Mucosa of stomach (tissue), 1 donor: ENCODE results near the gene TRIM32.

Experiments used
- H3K27me3 ChIP-seq: one replicate; pipeline ENCODE4 v1.7.0; 2013; ENCODE audit warnings: mild to moderate bottlenecking, low read length; ENCODE audit not compliant: control insufficient read depth, insufficient read depth
- H3K36me3 ChIP-seq: one replicate; pipeline ENCODE4 v1.7.0; 2013; ENCODE audit warnings: low read length; ENCODE audit not compliant: control insufficient read depth, insufficient read depth
- H3K4me1 ChIP-seq: one replicate; pipeline ENCODE4 v1.7.0; 2013; ENCODE audit warnings: mild to moderate bottlenecking, low read length; ENCODE audit not compliant: control insufficient read depth, insufficient read depth
- H3K4me3 ChIP-seq: one replicate; pipeline ENCODE4 v1.7.0; 2013; ENCODE audit warnings: low read length
- H3K9ac ChIP-seq: one replicate; pipeline ENCODE4 v1.7.0; 2013; ENCODE audit warnings: mild to moderate bottlenecking, low read length, moderate library complexity
- H3K9me3 ChIP-seq: one replicate; pipeline ENCODE4 v1.7.0; 2013; ENCODE audit warnings: mild to moderate bottlenecking, low read length, moderate library complexity; ENCODE audit not compliant: control insufficient read depth
- donor health status: Pancreatic carcinoma.

TRIM32 gene

DNA sequence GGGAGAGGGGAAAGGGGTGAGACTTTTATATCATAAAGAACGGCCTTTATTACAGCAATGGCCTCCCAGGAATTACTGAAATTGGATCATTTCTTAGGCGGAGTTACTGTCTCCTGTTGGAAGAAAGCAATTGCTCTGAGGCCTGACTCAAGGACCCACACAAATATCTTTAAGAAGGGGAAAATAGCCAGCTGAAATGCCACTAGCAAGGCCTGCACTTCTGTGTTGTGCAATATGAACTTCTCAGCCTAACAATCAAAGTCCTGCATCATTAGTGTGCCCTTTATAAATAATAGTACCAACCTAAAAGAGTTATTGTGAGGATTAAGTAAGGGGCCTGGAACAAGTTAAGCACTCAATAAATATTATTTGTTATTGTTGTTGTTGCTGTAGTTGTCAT is 30.1 kb upstream of the TRIM32 start:
- Histone ChIP-seq H3K9ac (no peak overlapping the region), H3K9me3 (no peaks in the 10 kb centered on the region), H3K4me3 (no peak overlapping the region), H3K36me3 (no peaks in the 10 kb centered on the region), H3K27me3 (no peaks in the 10 kb centered on the region), H3K4me1 (no peaks in the 10 kb centered on the region)

DNA sequence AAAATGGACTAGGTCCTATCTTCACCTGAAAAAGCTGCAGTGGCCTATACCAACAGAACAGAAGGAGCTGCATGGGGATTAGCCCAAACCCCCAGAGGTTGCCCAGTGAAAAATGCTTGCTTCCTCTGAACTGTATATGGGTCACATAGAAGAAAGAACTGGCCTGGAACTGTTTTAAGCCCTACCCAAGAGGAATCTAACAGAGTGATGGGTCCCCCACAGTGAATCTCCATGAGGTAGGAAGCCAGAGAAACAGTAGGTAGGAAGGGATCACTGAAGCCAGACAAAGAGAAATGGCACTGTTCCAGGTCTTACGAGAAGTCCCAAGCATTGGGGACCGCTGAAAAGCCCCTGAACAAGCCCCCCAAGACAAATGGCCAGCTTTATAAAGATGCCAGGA is 28.8 kb upstream of the TRIM32 start:
- no peaks in the 10 kb centered on the region for H3K4me1 ChIP-seq
- H3K9me3 ChIP-seq, result no peaks in the 10 kb centered on the region
- no peak overlapping the region for H3K4me3 ChIP-seq
- no peaks in the 10 kb centered on the region for H3K36me3 ChIP-seq
- no peak overlapping the region for H3K9ac ChIP-seq
- no peaks in the 10 kb centered on the region for H3K27me3 ChIP-seq

DNA sequence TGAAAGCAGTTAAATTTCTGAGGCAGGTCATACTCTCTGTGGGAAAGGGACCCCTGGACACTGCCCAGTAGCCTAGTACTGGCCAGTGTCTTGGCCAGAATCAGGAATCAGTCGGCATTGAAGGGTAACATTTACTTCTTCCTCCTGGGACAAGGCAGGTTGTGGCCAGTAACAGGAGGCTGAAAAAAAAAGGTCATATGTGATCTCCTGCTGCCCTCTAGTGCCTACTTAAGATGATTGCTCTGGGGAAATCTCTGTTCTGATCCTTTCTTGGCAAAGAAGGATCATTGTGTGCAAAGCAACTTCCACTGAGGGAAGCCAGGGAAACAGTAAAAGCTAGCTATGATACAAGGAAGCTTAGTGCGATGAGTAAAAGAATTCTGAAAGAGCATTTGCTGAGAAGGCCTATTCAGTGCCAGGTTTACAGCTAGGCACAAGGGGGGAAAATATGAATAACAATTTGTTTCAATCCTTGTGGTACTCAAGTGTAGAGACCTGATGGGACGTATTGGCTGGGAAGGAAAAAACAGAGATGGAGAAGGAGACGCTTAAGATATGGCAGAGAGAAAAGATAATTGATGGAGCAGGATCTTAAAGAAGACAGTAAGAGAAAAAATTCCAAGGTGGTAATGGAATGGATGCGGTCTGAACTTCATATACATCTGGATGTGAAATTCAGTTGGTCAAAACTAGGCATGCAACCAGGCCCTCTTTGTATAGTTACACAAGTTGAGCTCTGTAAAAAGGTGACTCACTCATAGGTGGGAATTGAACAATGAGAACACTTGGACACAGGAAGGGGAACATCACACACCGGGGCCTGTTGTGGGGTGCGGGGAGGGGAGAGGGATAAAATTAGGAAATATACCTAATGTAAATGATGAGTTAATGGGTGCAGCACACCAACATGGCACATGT is 25.8 kb upstream of the TRIM32 start:
- Histone ChIP-seq H3K4me3 (no peak overlapping the region), H3K4me1 (no peaks in the 10 kb centered on the region), H3K27me3 (no peaks in the 10 kb centered on the region), H3K9me3 (no peaks in the 10 kb centered on the region), H3K9ac (no peak overlapping the region), H3K36me3 (no peaks in the 10 kb centered on the region)

DNA sequence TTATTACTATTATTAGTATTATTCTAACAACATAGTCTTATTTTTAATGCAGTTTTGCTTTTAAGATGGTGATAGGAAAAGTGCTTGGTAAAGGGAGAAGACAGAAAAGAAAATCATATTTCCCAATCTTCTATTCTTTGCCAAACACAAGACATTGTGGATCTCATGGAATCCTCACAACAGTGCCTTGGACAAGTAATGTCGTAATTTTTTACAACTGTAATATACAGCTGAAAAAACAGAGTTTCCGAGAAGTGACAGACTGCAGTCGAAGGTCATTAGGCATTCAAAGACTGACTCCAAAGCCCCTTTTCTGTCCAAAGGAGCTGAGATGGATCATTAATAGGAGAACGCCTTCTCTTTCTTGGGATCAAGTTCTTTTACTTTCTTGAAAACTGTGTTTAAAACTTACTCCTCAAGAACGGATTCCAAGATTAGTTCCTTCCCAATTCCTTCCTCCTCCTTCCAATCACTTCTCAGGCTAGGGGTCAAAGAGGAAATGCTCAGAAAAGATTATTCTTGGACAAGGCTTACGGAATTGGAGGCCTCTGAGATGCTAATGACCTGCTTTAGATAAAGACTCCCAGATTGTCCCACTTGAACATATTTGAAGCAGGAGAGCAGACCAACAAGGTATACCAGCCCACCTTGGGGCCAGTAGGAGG is 24.3 kb upstream of the TRIM32 start:
- no peaks in the 10 kb centered on the region for H3K27me3 ChIP-seq
- no peaks in the 10 kb centered on the region for H3K4me1 ChIP-seq
- no peaks in the 10 kb centered on the region for H3K36me3 ChIP-seq
- no peak overlapping the region for H3K4me3 ChIP-seq
- H3K9me3 ChIP-seq, result no peaks in the 10 kb centered on the region
- no peak overlapping the region for H3K9ac ChIP-seq

DNA sequence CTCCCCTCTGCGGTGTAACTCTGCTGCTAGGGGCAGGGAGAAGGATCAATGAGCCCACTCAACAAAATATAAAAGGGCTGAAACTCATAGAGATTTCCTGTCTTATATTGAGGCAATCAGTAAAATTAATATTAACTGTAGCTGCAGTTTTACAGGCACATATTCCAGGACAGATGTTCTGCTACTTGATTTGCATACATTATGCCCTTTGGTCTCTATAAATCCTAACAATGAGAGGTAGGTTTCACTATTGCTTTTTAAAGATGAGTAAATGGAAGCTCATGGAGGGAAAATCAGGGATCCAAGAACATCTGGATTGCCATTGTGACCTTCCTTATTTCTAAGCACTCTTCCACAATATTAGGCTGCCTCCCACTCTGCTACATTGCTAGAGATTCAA is 23.5 kb upstream of the TRIM32 start:
- Histone ChIP-seq H3K36me3 (no peaks in the 10 kb centered on the region), H3K27me3 (no peaks in the 10 kb centered on the region), H3K9ac (no peak overlapping the region), H3K4me1 (no peaks in the 10 kb centered on the region), H3K4me3 (no peak overlapping the region), H3K9me3 (no peaks in the 10 kb centered on the region)

DNA sequence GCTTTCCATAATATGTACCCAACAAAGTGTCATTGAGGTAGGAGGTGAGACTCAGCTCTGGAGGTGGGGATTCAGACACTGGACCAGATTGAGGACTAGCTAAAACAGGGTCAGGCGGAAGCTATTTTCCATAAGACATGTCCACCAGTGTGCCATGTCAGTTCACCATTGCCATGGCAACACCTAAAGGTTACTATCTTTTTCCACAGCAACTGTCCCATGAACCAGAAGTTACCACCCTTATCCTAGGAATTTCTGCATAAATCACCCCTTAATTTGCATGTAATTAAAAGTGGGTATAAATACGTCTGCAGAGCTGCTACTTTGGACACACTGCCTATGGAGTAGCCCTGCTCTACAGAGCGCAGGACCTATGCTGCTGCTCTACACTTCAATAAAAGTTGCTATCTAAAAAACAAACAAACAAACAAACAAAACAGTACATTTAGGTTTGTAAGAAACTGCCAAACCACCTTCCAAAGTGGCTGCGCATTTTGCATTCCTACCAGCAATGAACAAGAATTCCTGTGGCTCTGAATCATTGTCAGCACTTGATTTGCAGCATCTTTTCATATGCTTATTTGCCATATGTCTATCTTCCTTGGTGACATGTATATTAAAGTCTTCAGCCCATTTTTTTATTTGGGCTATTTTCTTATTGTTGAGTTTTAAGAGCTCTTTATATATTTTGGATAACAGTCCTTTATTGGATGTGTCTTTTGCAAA is 18.0 kb upstream of the TRIM32 start:
- H3K9ac ChIP-seq, result no peak overlapping the region
- H3K36me3 ChIP-seq, result no peaks in the 10 kb centered on the region
- no peaks in the 10 kb centered on the region for H3K4me1 ChIP-seq
- H3K27me3 ChIP-seq, result no peaks in the 10 kb centered on the region
- H3K9me3 ChIP-seq, result no peaks in the 10 kb centered on the region
- no peak overlapping the region for H3K4me3 ChIP-seq

GRCh38 chr9:116671605-116672004 is 15.5 kb upstream of the TRIM32 start:
- H3K9ac ChIP-seq, result no peak overlapping the region
- no peak overlapping the region for H3K4me3 ChIP-seq
- H3K9me3 ChIP-seq, result no peaks in the 10 kb centered on the region
- H3K4me1 ChIP-seq, result no peaks in the 10 kb centered on the region
- no peaks in the 10 kb centered on the region for H3K27me3 ChIP-seq
- H3K36me3 ChIP-seq, result no peaks in the 10 kb centered on the region

DNA sequence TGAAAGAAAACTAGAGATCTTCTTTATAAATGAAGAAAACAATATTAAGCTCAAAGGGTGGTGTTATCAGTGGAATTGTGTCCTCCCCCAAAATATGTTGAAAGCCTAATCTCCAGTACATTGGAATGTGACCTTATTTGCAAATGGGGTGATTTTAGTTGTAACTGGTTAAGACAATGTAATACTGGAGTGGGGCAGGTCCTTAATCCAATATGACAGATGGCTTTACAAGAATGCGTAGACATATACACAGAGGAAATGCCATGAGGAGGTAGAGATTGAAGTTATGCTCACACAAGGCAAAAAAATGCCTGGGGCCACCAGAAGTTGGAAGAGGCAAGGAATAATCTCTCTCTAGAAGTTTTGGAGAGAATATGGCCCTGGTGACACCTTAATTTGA is 13.7 kb upstream of the TRIM32 start:
- H3K9ac ChIP-seq, result no peak overlapping the region
- no peaks in the 10 kb centered on the region for H3K27me3 ChIP-seq
- H3K9me3 ChIP-seq, result no peaks in the 10 kb centered on the region
- H3K36me3 ChIP-seq, result no peaks in the 10 kb centered on the region
- no peak overlapping the region for H3K4me3 ChIP-seq
- H3K4me1 ChIP-seq, result no peaks in the 10 kb centered on the region

DNA sequence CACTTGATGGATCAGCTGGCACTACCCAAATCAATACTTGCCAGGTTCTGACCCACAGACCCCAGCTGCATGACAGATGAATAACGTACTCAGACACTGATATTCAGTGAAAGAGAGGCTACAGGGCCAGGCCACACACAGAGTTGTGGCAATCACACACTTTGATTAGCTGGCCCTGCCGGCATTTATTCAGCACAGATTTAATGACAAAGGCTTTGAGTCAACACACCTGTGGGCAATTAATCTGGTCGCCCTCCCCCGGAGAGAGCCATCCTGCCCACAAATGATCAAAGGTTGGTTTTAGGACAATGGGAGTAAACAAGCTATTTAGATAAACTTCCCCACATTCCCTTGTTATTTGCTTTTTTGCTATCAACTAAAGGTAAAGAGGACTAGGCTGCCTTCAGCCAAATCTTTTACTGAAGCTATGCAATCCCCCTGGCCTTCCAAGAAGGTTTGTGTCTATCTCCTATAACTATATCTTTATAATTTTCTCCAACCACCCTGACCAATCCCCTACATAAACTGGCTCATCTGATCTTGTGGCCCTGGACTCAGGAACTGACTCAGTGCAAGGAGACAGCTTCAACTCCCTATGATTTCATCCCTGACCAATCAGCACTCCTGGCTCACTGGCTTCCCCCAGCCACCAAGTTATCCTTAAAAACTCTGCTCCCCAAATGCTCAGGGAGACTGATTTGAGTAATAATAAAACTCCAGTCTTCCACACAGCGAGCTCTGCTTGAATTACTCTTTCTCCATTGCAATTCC is 12.7 kb upstream of the TRIM32 start:
- H3K27me3 ChIP-seq, result no peaks in the 10 kb centered on the region
- no peak overlapping the region for H3K9ac ChIP-seq
- H3K9me3 ChIP-seq, result no peaks in the 10 kb centered on the region
- H3K4me3 ChIP-seq, result no peak overlapping the region
- H3K4me1 ChIP-seq, result no peaks in the 10 kb centered on the region
- no peaks in the 10 kb centered on the region for H3K36me3 ChIP-seq

DNA sequence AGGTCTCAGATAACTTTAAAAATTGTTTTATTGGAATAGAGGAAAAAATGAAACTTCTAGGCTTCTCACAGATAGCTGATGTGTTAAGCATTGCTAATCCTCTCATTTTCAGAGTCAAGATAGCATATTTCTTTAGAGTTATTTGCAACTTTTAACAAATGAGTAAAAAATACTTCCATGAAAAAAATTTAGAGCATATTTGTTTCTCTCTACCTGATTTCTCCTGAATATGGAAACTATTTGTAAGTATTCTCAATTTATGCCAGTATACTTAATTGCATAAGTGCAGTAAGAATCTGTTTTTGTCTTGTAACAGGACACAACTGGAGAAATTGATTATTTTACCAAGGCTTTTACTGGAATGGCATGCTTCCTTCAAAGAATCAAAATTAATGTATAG is 3.6 kb upstream of the TRIM32 start:
- Histone ChIP-seq H3K36me3 (no peaks in the 10 kb centered on the region), H3K4me1 (peaks cover 8% of the 10 kb centered on the region), H3K27me3 (no peaks in the 10 kb centered on the region), H3K9ac (no peak overlapping the region), H3K4me3 (no peak overlapping the region), H3K9me3 (no peaks in the 10 kb centered on the region)

DNA sequence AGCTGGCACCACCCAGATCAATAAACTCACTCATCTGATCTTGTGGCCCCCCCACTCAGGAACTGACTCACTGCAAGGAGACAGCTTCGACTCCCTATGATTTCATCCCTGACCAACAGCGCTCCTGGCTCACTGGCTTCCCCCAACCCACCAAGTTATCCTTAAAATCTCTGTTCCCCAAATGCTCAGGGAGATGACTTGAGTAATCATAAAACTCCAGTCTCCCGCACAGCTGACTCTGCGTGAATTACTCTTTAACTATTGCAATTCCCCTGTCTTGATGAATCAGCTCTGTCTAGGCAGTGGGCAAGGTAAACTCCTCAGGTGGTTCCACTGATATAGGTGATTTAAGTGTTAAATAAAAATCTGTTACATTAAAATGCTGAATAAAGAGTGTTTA is 1.9 kb upstream of the TRIM32 start:
- no peaks in the 10 kb centered on the region for H3K27me3 ChIP-seq
- no peaks in the 10 kb centered on the region for H3K9me3 ChIP-seq
- H3K4me3 ChIP-seq, result no peak overlapping the region
- no peak overlapping the region for H3K9ac ChIP-seq
- H3K4me1 ChIP-seq, result peaks cover 22% of the 10 kb centered on the region
- no peaks in the 10 kb centered on the region for H3K36me3 ChIP-seq
